Measurements from ENCODE around the gene MICAL3. TPM values are rescaled to one million over a fixed set of nuclear protein-coding genes. Genes with fewer than 3 reads are reported as not detected.

MICAL3 gene
- total and polyA plus RNA-seq, 2 of the 8 experiments (the other 6 are each of a cell fraction or from before 2014, with no cell fraction given): 8.3 to 41.8 TPM

DNA sequence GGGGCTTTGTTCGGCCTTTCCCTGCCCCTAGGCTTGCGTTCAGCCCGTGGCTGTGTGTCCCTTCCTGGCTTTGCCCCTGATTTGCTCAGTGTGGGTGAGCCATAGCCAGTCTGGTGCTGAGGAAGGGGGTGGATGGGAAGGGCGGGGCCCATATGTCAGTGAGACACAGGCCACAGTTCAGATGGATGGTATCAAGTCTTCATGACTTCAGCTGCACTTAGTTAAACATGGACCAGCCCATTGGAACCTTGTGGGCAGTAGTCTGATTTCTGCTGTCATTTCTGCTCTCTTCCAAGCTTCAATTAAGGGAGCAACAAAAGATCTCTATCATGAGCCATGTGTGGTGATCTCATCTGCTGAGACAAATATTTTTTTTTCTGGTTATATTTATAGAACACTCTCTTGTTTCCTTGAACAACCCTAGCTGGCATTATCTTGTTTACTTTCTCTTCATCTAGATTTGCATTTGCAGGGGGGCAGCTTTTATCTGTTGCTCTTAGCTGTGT lies 31.9 kb upstream of the MICAL3 start (continued):
- TF ChIP-seq CHD7 (IDR thresholded peaks at IDR 0.05; ENCODE audit: insufficient replicate concordance, low read length) (no peak), ZNF274 (IDR thresholded peaks at IDR 0.05; ENCODE audit: borderline replicate concordance, extremely low read depth, low read length) (no peak), GABPA (IDR thresholded peaks at IDR 0.05; ENCODE audit: borderline replicate concordance, insufficient read depth, low read length) (no peak), KDM1A (IDR thresholded peaks at IDR 0.05; ENCODE audit: borderline replicate concordance, low read length) (no peak), CBX5 (IDR thresholded peaks at IDR 0.05; ENCODE audit: low read depth, low read length) (no peak), RFX5 (IDR thresholded peaks at IDR 0.05; ENCODE audit: borderline replicate concordance, low read depth, low read length) (no peak), SIN3A (conservative IDR thresholded peaks at IDR 0.05 in 1 of 2, IDR thresholded peaks at IDR 0.05 in 1 of 2; ENCODE audit: low read depth in 1 of 2, low read length in 2 of 2) (no peak), TAF7 (optimal IDR thresholded peaks at IDR 0.05; ENCODE audit: borderline replicate concordance, low read depth, low read length) (no peak), BRCA1 (IDR thresholded peaks at IDR 0.05; ENCODE audit: low read depth, low read length) (no peak)
- TF ChIP-seq, protein P1, sequence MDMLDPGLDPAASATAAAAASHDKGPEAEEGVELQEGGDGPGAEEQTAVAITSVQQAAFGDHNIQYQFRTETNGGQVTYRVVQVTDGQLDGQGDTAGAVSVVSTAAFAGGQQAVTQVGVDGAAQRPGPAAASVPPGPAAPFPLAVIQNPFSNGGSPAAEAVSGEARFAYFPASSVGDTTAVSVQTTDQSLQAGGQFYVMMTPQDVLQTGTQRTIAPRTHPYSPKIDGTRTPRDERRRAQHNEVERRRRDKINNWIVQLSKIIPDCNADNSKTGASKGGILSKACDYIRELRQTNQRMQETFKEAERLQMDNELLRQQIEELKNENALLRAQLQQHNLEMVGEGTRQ (IDR thresholded peaks at IDR 0.05; ENCODE audit: low read length): no peak
